HL-60 (cell line): ENCODE measurements around the gene VAV2.

Experiments used
- CTCF ChIP-seq: IDR thresholded peaks from one replicate; pipeline ENCODE4 v1.5.1; 2011; ENCODE audit warnings: low read length, control low read depth, inconsistent platforms; ENCODE audit not compliant: insufficient read depth
- GABPA ChIP-seq: IDR thresholded peaks from 2 replicates; pipeline ENCODE4 v1.6.1; 2012; ENCODE audit warnings: low read depth
- POLR2AphosphoS5 ChIP-seq: IDR thresholded peaks from 2 replicates; pipeline ENCODE4 v1.6.1; 2012; ENCODE audit warnings: low read depth
- REST ChIP-seq: IDR thresholded peaks from 2 replicates; pipeline ENCODE4 v1.6.1; 2012; ENCODE audit warnings: low read depth; ENCODE audit not compliant: insufficient replicate concordance
- SPI1 ChIP-seq: IDR thresholded peaks from 2 replicates; pipeline ENCODE4 v1.6.1; 2012; ENCODE audit warnings: low read depth, mild to moderate bottlenecking, borderline replicate concordance

GRCh38 chr9:133938753-133939152, 53.4 kb downstream of the VAV2 start:
- TF ChIP-seq CTCF (no peak), REST (no peak), GABPA (no peak), POLR2AphosphoS5 (no peak), SPI1 (no peak)
